PFSK-1 (cell line): ENCODE data around the gene GAPDHS.

ENCODE experiments used
- FOXP2 ChIP-seq: optimal IDR thresholded peaks from 2 replicates; pipeline ENCODE3; 2011; ENCODE audit warnings: borderline replicate concordance, control low read depth, inconsistent platforms; ENCODE audit not compliant: insufficient read depth; ENCODE audit errors: extremely low read length, extremely low read depth
- POLR2AphosphoS5 ChIP-seq: IDR thresholded peaks from 2 replicates; pipeline ENCODE4 v1.6.1; 2012; ENCODE audit warnings: low read depth, mild to moderate bottlenecking, control low read depth, low read length, moderate library complexity
- SIN3A ChIP-seq: IDR thresholded peaks from 2 replicates; pipeline ENCODE4 v1.6.1; 2012; ENCODE audit warnings: mild to moderate bottlenecking, low read length, moderate library complexity, borderline replicate concordance; ENCODE audit not compliant: insufficient read depth
- TAF1 ChIP-seq: IDR thresholded peaks from 2 replicates; pipeline ENCODE4 v1.6.1; 2012; ENCODE audit warnings: low read length, control low read depth, borderline replicate concordance; ENCODE audit not compliant: insufficient read depth
- TF ChIP-seq, protein P1 (sequence below), 2 experiments: IDR thresholded peaks; 2 replicates each; pipeline versions ENCODE4 v1.6.1 to v1.8.0; 2011 to 2012; ENCODE audit warnings: low read depth in 2 of 2, low read length in 2 of 2, control low read depth in 1 of 2, inconsistent platforms in 1 of 2, mild to moderate bottlenecking in 1 of 2, moderate library complexity in 1 of 2; ENCODE audit not compliant: insufficient read depth in 1 of 2

The GAPDHS gene

DNA sequence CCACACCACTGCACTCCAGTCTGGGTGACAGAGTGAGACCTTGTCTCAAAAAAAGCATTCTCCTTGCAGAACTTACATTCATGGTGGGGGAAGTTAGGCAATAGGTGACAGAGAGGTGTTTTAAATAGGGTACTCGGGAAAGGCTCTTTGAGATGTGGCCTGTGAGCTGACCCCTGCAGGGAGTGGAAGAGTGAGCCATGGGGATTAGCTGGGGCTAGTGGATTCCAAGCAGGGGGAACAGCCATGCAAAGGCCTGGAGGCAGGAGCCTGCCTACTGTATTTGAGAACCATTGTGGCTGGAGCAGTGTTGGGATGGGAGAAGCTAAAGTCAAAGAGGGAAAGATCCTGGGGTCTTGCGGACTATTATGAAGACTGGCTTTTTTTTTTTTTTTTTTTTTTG, 15.9 kb upstream of the GAPDHS start:
- TF ChIP-seq SIN3A (no peak), FOXP2 (no peak), TAF1 (no peak)

DNA sequence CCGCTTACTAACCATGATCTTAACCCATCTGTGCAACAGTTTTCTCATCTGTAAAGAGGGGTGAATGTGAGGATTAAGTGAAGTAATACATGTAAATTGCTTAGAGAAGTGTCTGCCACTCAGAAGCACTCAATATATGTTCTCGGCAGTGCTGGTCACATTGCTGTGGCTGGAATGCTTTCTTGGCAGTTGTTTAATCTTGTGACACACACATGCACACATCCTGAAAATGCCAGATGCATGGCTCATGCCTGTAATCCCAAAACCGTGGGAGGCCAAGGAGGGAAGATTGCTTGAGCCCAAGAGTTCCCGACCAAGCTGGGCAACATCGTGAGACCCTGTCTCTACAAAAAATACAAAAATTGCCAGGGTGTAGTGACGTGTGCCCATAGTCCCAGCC, 14.9 kb upstream of the GAPDHS start:
- TF ChIP-seq SIN3A (no peak), FOXP2 (no peak)

DNA sequence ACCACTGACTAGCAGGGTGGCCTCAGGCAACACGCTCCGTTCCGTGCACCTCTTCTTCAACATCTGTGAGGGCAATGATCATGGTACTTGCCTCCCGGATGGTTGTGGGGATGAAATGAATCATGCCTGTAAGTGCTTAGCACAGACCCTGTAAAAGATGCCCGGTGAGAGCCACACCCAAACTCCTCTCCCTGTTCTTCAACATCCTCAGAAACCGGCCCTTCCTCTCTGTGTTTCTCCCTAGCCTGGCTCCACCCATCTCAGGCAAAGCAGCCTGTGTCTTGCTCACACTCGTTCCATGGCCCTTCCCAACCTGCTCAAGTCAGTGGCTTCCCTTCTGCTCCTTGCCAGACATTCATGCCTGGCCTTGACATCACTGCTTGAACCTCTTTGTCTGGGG, 14.0 kb upstream of the GAPDHS start:
- TF ChIP-seq POLR2AphosphoS5 = no peak
- TF ChIP-seq TAF1 = no peak
- TF ChIP-seq, protein P1, sequence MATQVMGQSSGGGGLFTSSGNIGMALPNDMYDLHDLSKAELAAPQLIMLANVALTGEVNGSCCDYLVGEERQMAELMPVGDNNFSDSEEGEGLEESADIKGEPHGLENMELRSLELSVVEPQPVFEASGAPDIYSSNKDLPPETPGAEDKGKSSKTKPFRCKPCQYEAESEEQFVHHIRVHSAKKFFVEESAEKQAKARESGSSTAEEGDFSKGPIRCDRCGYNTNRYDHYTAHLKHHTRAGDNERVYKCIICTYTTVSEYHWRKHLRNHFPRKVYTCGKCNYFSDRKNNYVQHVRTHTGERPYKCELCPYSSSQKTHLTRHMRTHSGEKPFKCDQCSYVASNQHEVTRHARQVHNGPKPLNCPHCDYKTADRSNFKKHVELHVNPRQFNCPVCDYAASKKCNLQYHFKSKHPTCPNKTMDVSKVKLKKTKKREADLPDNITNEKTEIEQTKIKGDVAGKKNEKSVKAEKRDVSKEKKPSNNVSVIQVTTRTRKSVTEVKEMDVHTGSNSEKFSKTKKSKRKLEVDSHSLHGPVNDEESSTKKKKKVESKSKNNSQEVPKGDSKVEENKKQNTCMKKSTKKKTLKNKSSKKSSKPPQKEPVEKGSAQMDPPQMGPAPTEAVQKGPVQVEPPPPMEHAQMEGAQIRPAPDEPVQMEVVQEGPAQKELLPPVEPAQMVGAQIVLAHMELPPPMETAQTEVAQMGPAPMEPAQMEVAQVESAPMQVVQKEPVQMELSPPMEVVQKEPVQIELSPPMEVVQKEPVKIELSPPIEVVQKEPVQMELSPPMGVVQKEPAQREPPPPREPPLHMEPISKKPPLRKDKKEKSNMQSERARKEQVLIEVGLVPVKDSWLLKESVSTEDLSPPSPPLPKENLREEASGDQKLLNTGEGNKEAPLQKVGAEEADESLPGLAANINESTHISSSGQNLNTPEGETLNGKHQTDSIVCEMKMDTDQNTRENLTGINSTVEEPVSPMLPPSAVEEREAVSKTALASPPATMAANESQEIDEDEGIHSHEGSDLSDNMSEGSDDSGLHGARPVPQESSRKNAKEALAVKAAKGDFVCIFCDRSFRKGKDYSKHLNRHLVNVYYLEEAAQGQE (IDR thresholded peaks at IDR 0.05; ENCODE audit: insufficient read depth in 1 of 2, low read depth in 2 of 2, low read length in 2 of 2) = no peak
- no peak for TF ChIP-seq FOXP2
- TF ChIP-seq SIN3A = no peak

DNA sequence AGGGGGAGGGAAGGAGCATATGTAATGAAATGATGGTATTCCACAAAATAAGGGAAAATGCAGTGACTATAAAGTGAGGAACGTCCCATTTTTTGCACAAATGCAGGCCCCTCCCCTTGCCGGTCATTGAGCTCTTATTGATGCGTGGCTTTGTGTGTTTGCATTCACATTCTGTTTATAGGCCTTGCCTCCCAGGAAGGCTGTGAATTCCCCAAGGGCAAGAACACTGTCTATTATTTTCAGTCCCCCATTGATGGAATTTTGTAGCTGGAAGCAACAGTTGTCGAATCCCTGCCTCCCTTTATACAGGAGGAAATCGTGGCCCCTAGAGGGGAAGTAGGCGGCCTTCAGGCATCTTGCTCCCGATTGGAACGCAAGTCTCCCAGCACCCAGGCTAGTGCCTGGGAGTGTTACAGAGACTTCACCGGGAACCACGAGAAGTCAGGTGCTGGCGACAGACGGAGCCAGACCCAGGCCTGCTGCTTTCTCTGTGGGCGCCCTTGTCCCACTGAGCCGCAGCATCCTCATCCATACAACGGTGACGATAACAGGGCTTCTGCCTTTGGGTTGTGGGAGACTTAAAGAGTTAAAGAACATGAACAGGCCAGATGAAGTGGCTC, 12.0 kb upstream of the GAPDHS start:
- TF ChIP-seq, protein P1 (IDR thresholded peaks at IDR 0.05; ENCODE audit: insufficient read depth in 1 of 2, low read depth in 2 of 2, low read length in 2 of 2) = no peak
- TF ChIP-seq POLR2AphosphoS5 = no peak
- no peak for TF ChIP-seq TAF1
- no peak for TF ChIP-seq SIN3A
- no peak for TF ChIP-seq FOXP2

DNA sequence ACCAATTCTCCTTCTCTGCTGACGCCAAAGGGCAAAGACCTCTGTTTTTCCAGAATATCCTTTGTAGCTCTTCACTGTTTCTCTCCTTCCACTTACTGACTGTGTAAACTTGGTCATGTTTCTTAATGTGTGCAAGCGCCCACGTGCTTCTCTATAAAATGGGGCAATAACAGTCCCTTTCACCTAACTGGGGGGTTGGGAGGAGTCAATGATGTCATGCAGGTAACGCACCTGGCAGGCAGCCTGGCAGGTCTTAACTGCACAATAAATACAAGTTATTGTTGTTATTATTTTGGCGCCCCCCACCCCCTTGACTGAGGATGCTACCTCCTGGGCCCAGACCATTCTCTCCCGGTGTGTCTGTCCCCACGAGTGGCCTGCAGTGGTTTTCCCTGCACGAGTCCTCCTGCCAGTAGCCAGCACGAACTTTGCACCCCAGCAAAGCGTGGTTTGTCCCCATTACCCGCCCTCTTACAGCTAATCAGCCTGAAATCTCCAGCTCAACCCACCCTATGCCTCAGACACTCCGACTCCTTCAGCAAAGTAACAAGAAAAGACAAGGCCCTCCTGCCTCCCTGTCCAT, 10.4 kb upstream of the GAPDHS start:
- no peak for TF ChIP-seq POLR2AphosphoS5
- TF ChIP-seq, protein P1 (IDR thresholded peaks at IDR 0.05; ENCODE audit: insufficient read depth in 1 of 2, low read depth in 2 of 2, low read length in 2 of 2) = no peak
- TF ChIP-seq SIN3A = no peak
- TF ChIP-seq FOXP2 = no peak
- TF ChIP-seq TAF1 = no peak

DNA sequence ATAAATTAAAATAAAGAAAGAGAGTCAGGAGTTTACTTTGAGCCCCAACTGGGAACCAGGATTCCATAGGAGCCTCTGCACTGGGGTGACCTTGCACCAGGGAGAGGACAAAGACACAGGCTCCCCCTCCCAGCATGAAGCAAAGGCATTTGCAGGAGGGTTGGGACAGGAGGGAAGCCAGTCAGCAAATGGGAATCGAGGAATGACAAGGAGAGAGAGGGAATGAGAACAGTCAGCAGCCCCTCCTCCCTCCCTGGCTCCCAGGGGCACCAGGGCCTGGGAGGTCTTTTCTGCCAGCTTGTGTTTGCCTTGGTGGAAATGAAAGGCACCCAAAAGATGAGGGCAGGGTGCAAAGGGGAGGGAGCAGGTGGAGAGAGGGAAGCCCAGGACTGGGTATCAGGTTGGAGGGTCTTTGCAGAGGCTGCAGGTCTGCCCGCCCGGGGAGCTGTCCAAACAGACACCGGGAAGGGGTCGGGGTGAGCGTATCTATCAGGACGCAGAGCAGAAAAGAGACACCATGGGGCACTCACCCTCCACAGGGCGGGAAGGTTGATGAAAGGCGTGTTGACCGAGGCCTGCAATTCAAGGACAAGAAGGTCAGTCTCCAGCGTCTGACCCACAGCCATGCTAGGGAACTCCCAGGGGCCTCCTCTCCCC, 8.9 kb upstream of the GAPDHS start:
- no peak for TF ChIP-seq SIN3A
- TF ChIP-seq TAF1 = no peak
- TF ChIP-seq, protein P1 (IDR thresholded peaks at IDR 0.05; ENCODE audit: insufficient read depth in 1 of 2, low read depth in 2 of 2, low read length in 2 of 2) = no peak
- TF ChIP-seq FOXP2 = no peak
- TF ChIP-seq POLR2AphosphoS5 = no peak
